NB4 (cell line): ENCODE data around the gene UBA3.
A peak's percentile ranks its signal among the peaks of the same experiment; 100 is the strongest.

ENCODE experiments used
- DNase-seq: peaks from one replicate; pipeline ENCODE4 v3.0.0; 2010; ENCODE audit warnings: low read depth
- H3K4me3 ChIP-seq: one replicate; pipeline ENCODE4 v1.5.1; 2011; ENCODE audit warnings: mild to moderate bottlenecking, low read depth, low read length, moderate library complexity
- CTCF ChIP-seq: IDR thresholded peaks from one replicate; pipeline ENCODE4 v1.5.1; 2012; ENCODE audit warnings: low read depth, low read length
- MAX ChIP-seq: IDR thresholded peaks from 2 replicates; pipeline ENCODE4 v1.6.1; 2011; ENCODE audit warnings: low read depth, low read length
- MYC ChIP-seq: IDR thresholded peaks from 2 replicates; pipeline ENCODE4 v1.6.1; 2011; ENCODE audit warnings: low read depth, low read length
- POLR2A ChIP-seq: IDR thresholded peaks from 2 replicates; pipeline ENCODE4 v1.6.1; 2011; ENCODE audit warnings: mild to moderate bottlenecking; ENCODE audit not compliant: insufficient read length; ENCODE audit errors: extremely low read depth

Gene UBA3

GRCh38 chr3:69020857-69021256 is 59.3 kb downstream of the UBA3 start:
- no peak for TF ChIP-seq POLR2A
- no peak for TF ChIP-seq CTCF
- TF ChIP-seq MAX: no peak
- TF ChIP-seq MYC: no peak
- H3K4me3 ChIP-seq: no peak overlapping the region
- no peak for DNase-seq

GRCh38 chr3:69020424-69020823 is 59.7 kb downstream of the UBA3 start:
- TF ChIP-seq MAX (no peak), MYC (no peak), CTCF (no peak), POLR2A (no peak)
- no peak for DNase-seq
- no peak overlapping the region for H3K4me3 ChIP-seq

GRCh38 chr3:69016901-69017300 is 63.3 kb downstream of the UBA3 start:
- TF ChIP-seq POLR2A: no peak
- no peak for TF ChIP-seq CTCF
- no peak for TF ChIP-seq MAX
- TF ChIP-seq MYC: no peak
- no peak overlapping the region for H3K4me3 ChIP-seq
- no peak for DNase-seq

GRCh38 chr3:69016102-69016501 is 64.1 kb downstream of the UBA3 start:
- no peak overlapping the region for H3K4me3 ChIP-seq
- TF ChIP-seq MYC (no peak), POLR2A (no peak), CTCF (no peak), MAX (no peak)
- DNase-seq: no peak

- TF ChIP-seq POLR2A (no peak), CTCF (no peak), MYC (no peak), MAX (no peak)
- DNase-seq: peak; percentile 7
- H3K4me3 ChIP-seq: peak overlapping the region; percentile 58
These were observed 66.1 kb downstream of the UBA3 start for GRCh38 chr3:69014022-69014580.
